ENCODE measurements around the gene CACTIN.
"Not testable (repeated sequence)": the region's sequence is repeated elsewhere in the genome, so short reads cannot be mapped to it uniquely, and the experiment has no call there.

CACTIN gene

GRCh38 chr19:3626473-3627350 is at the start of gene CACTIN:
Gene CACTIN, minus strand, starts transcription at chr19:3626790. Its CDS starts 28 bp downstream, at chr19:3626762.
- peak; percentile 97 for FAIRE-seq

GRCh38 chr19:3674784-3675543 is 48.4 kb upstream of the CACTIN start:
- FAIRE-seq = no peak

GRCh38 chr19:3673506-3674439 is 47.2 kb upstream of the CACTIN start:
- FAIRE-seq = no peak

- no peak for FAIRE-seq
Observed at GRCh38 chr19:3672993-3673392, 46.4 kb upstream of the CACTIN start.

- FAIRE-seq = no peak
Observed at GRCh38 chr19:3672575-3672948, 46.0 kb upstream of the CACTIN start.

GRCh38 chr19:3671680-3672574 is 45.3 kb upstream of the CACTIN start:
- FAIRE-seq = no peak

GRCh38 chr19:3670796-3671679 is 44.4 kb upstream of the CACTIN start:
- FAIRE-seq = no peak

- FAIRE-seq = no peak
Observed at GRCh38 chr19:3669947-3670795, 43.6 kb upstream of the CACTIN start.

- no peak for FAIRE-seq
Observed at GRCh38 chr19:3669082-3669946, 42.7 kb upstream of the CACTIN start.

GRCh38 chr19:3668331-3669081 is 41.9 kb upstream of the CACTIN start:
- FAIRE-seq = no peak

- FAIRE-seq = no peak
Observed at GRCh38 chr19:3667766-3668165, 41.2 kb upstream of the CACTIN start.

GRCh38 chr19:3667037-3667638 is 40.5 kb upstream of the CACTIN start:
- no peak for FAIRE-seq

GRCh38 chr19:3666545-3666856 is 39.9 kb upstream of the CACTIN start:
- FAIRE-seq = not testable (repeated sequence)

GRCh38 chr19:3665681-3666544 is 39.3 kb upstream of the CACTIN start:
- FAIRE-seq = no peak

- no peak for FAIRE-seq
Observed at GRCh38 chr19:3664879-3665642, 38.5 kb upstream of the CACTIN start.

GRCh38 chr19:3663838-3664237 is 37.2 kb upstream of the CACTIN start:
- no peak for FAIRE-seq
